NCI-H460 (cell line): ENCODE data around the gene UPK3BL1. TPM values are rescaled to one million over a fixed set of nuclear protein-coding genes. Genes with fewer than 3 reads are reported as not detected.
"Not testable (repeated sequence)": the region's sequence is repeated elsewhere in the genome, so short reads cannot be mapped to it uniquely, and the experiment has no call there.

Experiments used
- DNase-seq: peaks from one replicate; pipeline ENCODE4 v3.0.0-alpha.2; 2016; ENCODE audit warnings: low read depth; ENCODE audit errors: extremely low read depth
- small RNA-seq, 2 experiments: library from RNA; depleted of rRNA; stranded (forward); fragments of <200 nt; gene quantifications; one replicate each; pipeline ENCODE3, GENCODE V24; 2014
- total RNA-seq: library from RNA; depleted of rRNA; stranded (reverse); fragments of >200 nt; shearing (Covaris generic); gene quantifications from 2 replicates; pipeline ENCODE4 v1.2.3, GENCODE V29; 2014; rRNA removed

UPK3BL1 gene
- total RNA-seq, 1 experiment from 2014 or later: 31.2 TPM

DNA sequence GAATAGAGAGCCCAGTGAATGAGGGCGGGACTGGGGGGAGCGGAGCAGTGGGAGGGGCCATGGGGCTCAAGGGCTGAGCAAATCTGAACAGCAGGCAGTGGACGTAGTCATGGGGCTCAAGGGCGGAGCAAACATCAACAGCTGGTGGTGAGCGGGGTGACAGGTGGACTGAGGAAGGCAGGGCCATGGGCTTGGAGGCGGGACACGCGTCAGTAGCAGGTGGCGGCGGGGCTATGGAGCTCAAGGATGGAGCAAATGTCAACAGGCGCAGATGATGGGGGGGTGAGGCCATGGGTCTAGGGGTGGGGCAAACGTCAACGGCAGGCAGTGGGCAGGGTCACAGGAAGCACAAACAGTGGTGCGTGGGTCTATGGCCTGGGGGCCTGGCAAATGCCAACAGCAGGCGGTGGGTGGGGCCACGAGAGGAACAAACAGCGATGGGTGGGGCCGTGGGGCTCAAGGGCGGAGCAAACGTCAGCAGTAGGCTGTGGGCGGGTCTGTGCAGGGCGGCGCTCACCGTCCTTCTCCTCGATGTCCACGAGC, 50.0 kb downstream of the UPK3BL1 start:
- DNase-seq: not testable (repeated sequence)

DNA sequence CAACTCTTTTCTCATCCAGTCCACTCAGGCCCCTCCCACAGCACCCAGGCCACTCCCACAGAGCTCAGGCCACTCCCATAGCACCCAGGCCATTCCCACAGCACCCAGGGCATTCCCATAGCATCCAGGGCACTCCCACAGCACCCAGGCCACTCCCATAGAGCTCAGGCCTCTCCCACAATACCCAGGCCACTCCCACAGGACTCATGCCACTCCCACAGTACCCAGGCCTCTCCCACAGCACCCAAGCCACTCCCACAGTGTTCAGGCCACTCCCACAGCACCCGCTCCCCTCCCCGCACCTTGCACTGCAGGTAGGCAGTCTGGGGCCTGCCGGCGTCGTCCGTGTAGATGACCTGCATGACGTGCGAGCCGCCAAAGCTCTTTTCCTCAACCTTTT, 52.7 kb downstream of the UPK3BL1 start:
- DNase-seq: not testable (repeated sequence)

Small RNAs within 50 kb of the gene (small RNA-seq; reads per million reads assigned to genes)
- gene AC105052.3 (0 reads per million in 2 experiments), gene UPK3BL1 (0 reads per million in 2 experiments)

Other genes starting within 250 kb of the UPK3BL1 start
- gene PRKRIP1, start 246.4 kb downstream of the UPK3BL1 start, total RNA-seq: 14.6 and 17.4 TPM in 2 replicates
- 3.6 and 5.1 TPM in 2 replicates for gene ORAI2, start 209.2 kb downstream of the UPK3BL1 start, total RNA-seq
- 8.5 and 9.5 TPM in 2 replicates for gene ALKBH4, start 177.9 kb downstream of the UPK3BL1 start, total RNA-seq
- gene LRWD1, start 177.8 kb downstream of the UPK3BL1 start, total RNA-seq: 25.2 and 28.4 TPM in 2 replicates
- 42.4 and 43.0 TPM in 2 replicates for gene POLR2J, start 163.9 kb downstream of the UPK3BL1 start, total RNA-seq
- gene RASA4B, start 125.0 kb downstream of the UPK3BL1 start, total RNA-seq: 2.7 and 3.3 TPM in 2 replicates
- gene UPK3BL2, start 99.1 kb downstream of the UPK3BL1 start, total RNA-seq: 5.0 and 11.7 TPM in 2 replicates
- not detected in 2 replicates for gene SPDYE2, start 91.6 kb downstream of the UPK3BL1 start, total RNA-seq
- 14.8 and 21.3 TPM in 2 replicates for gene POLR2J3, start 70.2 kb downstream of the UPK3BL1 start, total RNA-seq
- 2.1 and 4.7 TPM in 2 replicates for gene RASA4, start 26.0 kb downstream of the UPK3BL1 start, total RNA-seq
- not detected in 2 replicates for gene SPDYE2B, start 7.5 kb upstream of the UPK3BL1 start, total RNA-seq
- 3.2 and 3.8 TPM in 2 replicates for gene POLR2J2, start 28.9 kb upstream of the UPK3BL1 start, total RNA-seq
- gene FAM185A, start 106.2 kb upstream of the UPK3BL1 start, total RNA-seq: 7.4 and 7.9 TPM in 2 replicates